Testis (tissue), 2 donors: ENCODE results near the gene GORASP1.

Experiments used
- POLR2A ChIP-seq: fragments of 450-650 bp; IDR thresholded peaks from one replicate; pipeline ENCODE4 v1.6.1; 2017; ENCODE audit warnings: antibody characterized with exemption, mild to moderate bottlenecking, moderate library complexity
- TF ChIP-seq, protein P1 (sequence below), 3 experiments: fragments of 450-650 bp in 2 of 3; fragments of 200-600 bp in 1 of 3; sonication (generic) in 1 of 3; IDR thresholded peaks; one replicate each; pipeline ENCODE4 v1.5.1; 2016 to 2019; ENCODE audit warnings: antibody characterized with exemption in 3 of 3, mild to moderate bottlenecking in 2 of 3, moderate library complexity in 1 of 3

GRCh38 chr3:39090922-39091321 is 16.5 kb downstream of the GORASP1 start:
- TF ChIP-seq, protein P1, sequence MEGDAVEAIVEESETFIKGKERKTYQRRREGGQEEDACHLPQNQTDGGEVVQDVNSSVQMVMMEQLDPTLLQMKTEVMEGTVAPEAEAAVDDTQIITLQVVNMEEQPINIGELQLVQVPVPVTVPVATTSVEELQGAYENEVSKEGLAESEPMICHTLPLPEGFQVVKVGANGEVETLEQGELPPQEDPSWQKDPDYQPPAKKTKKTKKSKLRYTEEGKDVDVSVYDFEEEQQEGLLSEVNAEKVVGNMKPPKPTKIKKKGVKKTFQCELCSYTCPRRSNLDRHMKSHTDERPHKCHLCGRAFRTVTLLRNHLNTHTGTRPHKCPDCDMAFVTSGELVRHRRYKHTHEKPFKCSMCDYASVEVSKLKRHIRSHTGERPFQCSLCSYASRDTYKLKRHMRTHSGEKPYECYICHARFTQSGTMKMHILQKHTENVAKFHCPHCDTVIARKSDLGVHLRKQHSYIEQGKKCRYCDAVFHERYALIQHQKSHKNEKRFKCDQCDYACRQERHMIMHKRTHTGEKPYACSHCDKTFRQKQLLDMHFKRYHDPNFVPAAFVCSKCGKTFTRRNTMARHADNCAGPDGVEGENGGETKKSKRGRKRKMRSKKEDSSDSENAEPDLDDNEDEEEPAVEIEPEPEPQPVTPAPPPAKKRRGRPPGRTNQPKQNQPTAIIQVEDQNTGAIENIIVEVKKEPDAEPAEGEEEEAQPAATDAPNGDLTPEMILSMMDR (IDR thresholded peaks at IDR 0.05): no peak
- no peak for TF ChIP-seq POLR2A
